ENCODE results near the gene AGRP. TPM values are rescaled to one million over a fixed set of nuclear protein-coding genes. Genes with fewer than 3 reads are reported as not detected.

The AGRP gene
- total RNA-seq, 2 donors from 2014 or later: not detected

GRCh38 chr16:67461600-67462278 is 21.6 kb downstream of the AGRP start:
- Mint-ChIP-seq H3K27me3 (no peaks in the 10 kb centered on the region), H3K27ac (no peak overlapping the region), H3K9me3 (no peaks in the 10 kb centered on the region), H3K4me1 (peaks cover 8% of the 10 kb centered on the region), H3K36me3 (ENCODE audit: low read depth) (no peaks in the 10 kb centered on the region), H3K4me3 (no peak overlapping the region)
- no peak for ATAC-seq (replicated peaks)

GRCh38 chr16:67460961-67461360 is 22.4 kb downstream of the AGRP start:
- ATAC-seq (replicated peaks): no peak
- H3K36me3 Mint-ChIP-seq (ENCODE audit: low read depth): no peaks in the 10 kb centered on the region
- H3K27ac Mint-ChIP-seq: no peak overlapping the region
- H3K4me3 Mint-ChIP-seq: no peak overlapping the region
- H3K27me3 Mint-ChIP-seq: no peaks in the 10 kb centered on the region
- H3K4me1 Mint-ChIP-seq: peaks cover 8% of the 10 kb centered on the region
- no peaks in the 10 kb centered on the region for H3K9me3 Mint-ChIP-seq

- Mint-ChIP-seq H3K9me3 (no peaks in the 10 kb centered on the region), H3K4me1 (peaks cover 8% of the 10 kb centered on the region), H3K4me3 (no peak overlapping the region), H3K27ac (no peak overlapping the region), H3K36me3 (ENCODE audit: low read depth) (no peaks in the 10 kb centered on the region), H3K27me3 (no peaks in the 10 kb centered on the region)
- no peak for ATAC-seq (replicated peaks)
Observed at GRCh38 chr16:67460168-67460567, 23.2 kb downstream of the AGRP start.

- Mint-ChIP-seq H3K27me3 (no peaks in the 10 kb centered on the region), H3K27ac (no peak overlapping the region), H3K36me3 (ENCODE audit: low read depth) (no peaks in the 10 kb centered on the region), H3K9me3 (no peaks in the 10 kb centered on the region), H3K4me3 (no peak overlapping the region), H3K4me1 (peaks cover 8% of the 10 kb centered on the region)
- ATAC-seq (replicated peaks): no peak
Observed at GRCh38 chr16:67459861-67460150, 23.5 kb downstream of the AGRP start.

- Mint-ChIP-seq H3K4me1 (peaks cover 8% of the 10 kb centered on the region), H3K27me3 (no peaks in the 10 kb centered on the region), H3K27ac (peak overlapping the region; percentile 24), H3K36me3 (ENCODE audit: low read depth) (no peaks in the 10 kb centered on the region), H3K9me3 (no peaks in the 10 kb centered on the region), H3K4me3 (no peak overlapping the region)
- ATAC-seq (replicated peaks): no peak
Observed at GRCh38 chr16:67459066-67459860, 24.1 kb downstream of the AGRP start.

DNA sequence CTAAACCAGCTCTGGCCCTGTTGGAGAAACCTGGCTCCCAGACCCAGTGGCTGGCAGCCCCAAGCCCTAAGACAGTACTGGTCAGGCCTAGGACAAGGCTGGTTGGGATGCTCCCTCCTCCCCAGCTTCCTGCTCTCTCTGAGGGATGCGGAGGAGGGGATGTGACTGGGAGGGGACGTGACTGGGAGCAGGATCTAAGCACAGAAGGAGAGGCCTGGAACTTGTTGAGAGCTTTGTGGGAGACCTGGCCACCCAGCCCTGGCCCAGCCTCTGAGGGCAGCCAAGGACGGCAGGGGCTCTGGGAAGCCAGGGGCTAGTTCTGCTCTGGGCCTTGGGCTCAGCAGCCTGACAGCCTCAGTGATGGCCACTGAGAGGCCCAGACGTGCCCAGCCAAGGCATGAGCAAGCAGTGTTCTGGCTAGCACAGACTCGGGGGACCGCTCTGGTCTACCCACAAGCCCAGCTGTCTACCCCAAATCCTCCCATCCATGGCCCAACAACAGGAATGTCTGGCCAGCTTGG is 25.2 kb downstream of the AGRP start:
- Mint-ChIP-seq H3K9me3 (no peaks in the 10 kb centered on the region), H3K4me3 (no peak overlapping the region), H3K4me1 (peaks cover 8% of the 10 kb centered on the region), H3K27me3 (no peaks in the 10 kb centered on the region), H3K36me3 (ENCODE audit: low read depth) (peaks cover 3% of the 10 kb centered on the region), H3K27ac (peak overlapping the region; percentile 24)
- no peak for ATAC-seq (replicated peaks)

GRCh38 chr16:67457611-67458010 is 25.7 kb downstream of the AGRP start:
- Mint-ChIP-seq H3K4me3 (no peak overlapping the region), H3K9me3 (no peaks in the 10 kb centered on the region), H3K36me3 (ENCODE audit: low read depth) (peaks cover 5% of the 10 kb centered on the region), H3K27me3 (no peaks in the 10 kb centered on the region), H3K27ac (peak overlapping the region; percentile 44), H3K4me1 (peaks cover 8% of the 10 kb centered on the region)
- ATAC-seq (replicated peaks): no peak

- H3K27me3 Mint-ChIP-seq: no peaks in the 10 kb centered on the region
- no peaks in the 10 kb centered on the region for H3K9me3 Mint-ChIP-seq
- H3K4me1 Mint-ChIP-seq: peaks cover 8% of the 10 kb centered on the region
- ATAC-seq (replicated peaks): no peak
- H3K27ac Mint-ChIP-seq: peak overlapping the region; percentile 44
- H3K4me3 Mint-ChIP-seq: no peak overlapping the region
- peaks cover 5% of the 10 kb centered on the region for H3K36me3 Mint-ChIP-seq (ENCODE audit: low read depth)
Observed at GRCh38 chr16:67456391-67457081, 26.8 kb downstream of the AGRP start.

DNA sequence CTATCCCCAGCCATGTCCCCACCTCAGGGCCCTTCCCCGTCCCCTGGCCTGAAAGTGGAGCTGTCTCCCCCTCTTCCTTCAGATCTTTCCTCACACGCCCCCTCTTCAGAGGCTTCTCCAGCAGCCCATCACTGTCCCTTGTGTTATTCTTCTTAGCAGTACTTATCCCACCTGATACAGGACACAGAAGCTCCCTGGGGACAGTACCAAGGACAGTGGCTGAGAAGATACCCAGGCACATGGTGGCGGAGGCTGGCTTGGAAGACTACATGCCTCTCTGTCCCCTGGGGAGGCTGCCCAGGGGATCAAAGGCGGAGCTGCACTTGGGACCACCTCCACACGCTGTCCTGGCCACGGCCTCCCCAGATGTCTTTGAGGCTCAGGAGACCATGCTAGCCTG is 28.5 kb downstream of the AGRP start:
- Mint-ChIP-seq H3K27ac (peak overlapping the region; percentile 68), H3K4me3 (no peak overlapping the region)

DNA sequence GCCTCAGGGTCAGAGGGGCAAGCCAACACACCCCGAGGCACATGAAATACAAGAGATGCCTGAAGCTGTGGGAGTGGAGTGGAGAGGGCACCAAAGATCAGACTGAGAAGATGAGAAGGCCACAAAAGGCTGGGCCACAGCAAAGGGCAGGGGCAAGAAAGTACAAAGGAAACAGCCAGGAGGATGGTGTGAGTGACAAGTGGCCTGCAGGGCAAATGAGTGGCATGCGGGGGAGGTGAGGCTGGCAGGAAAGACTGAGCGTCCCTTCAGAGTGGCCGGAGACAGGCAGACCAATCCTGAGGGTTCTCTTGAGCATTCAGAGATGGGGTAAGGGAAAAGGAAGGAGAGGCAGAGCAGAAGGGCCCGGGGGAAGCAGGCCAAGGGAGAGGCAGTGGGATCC is 29.2 kb downstream of the AGRP start:
- Mint-ChIP-seq H3K9me3 (no peaks in the 10 kb centered on the region), H3K27me3 (no peaks in the 10 kb centered on the region), H3K4me3 (no peak overlapping the region), H3K4me1 (peaks cover 5% of the 10 kb centered on the region), H3K27ac (peak overlapping the region; percentile 68), H3K36me3 (ENCODE audit: low read depth) (peaks cover 17% of the 10 kb centered on the region)
- ATAC-seq (replicated peaks): no peak

More for the DNA sequence above, 28.5 kb downstream of the AGRP start:
- Mint-ChIP-seq H3K27me3 (no peaks in the 10 kb centered on the region), H3K4me1 (peaks cover 5% of the 10 kb centered on the region), H3K36me3 (ENCODE audit: low read depth) (peaks cover 17% of the 10 kb centered on the region), H3K9me3 (no peaks in the 10 kb centered on the region)
- ATAC-seq (replicated peaks): no peak

DNA sequence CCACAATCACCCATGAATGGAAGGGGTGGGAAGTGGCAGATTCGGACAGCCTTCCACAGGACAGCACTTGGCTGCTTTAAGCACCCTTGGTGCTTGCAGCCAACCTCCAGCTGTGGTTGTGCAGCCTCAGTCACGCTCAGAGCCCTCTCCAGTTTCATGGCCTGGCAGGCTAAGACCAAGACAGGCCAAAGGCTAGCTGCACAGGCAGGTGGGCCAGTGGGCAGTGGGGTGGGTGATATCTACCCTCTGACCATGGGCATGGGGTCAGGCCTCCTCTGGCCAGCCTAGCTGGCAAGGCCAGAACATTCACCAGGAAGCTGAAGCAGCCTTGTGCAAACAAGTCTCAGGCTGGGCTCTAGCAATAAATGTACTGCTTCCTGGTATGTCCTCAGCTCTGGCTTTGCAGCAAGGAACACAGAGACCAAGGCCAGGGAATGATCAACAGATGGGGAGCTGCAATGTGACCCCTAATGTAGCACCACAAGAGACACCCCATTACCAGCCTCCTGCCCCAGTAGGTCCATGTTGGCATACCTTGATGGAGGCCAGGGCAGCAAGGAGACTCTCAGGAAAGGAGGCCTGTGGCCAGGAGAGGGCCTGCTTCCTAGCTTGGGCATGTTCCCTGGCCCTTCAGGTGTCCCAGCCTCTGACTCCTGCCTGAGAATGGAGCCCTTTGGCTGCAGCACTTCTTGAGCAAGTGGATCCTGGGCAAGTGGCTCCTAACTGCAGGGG is 31.5 kb downstream of the AGRP start:
- ATAC-seq (replicated peaks): no peak
- no peaks in the 10 kb centered on the region for H3K27me3 Mint-ChIP-seq
- H3K36me3 Mint-ChIP-seq (ENCODE audit: low read depth): peaks cover 17% of the 10 kb centered on the region
- H3K9me3 Mint-ChIP-seq: no peaks in the 10 kb centered on the region
- no peak overlapping the region for H3K27ac Mint-ChIP-seq
- H3K4me1 Mint-ChIP-seq: peaks cover 1% of the 10 kb centered on the region
- no peak overlapping the region for H3K4me3 Mint-ChIP-seq

DNA sequence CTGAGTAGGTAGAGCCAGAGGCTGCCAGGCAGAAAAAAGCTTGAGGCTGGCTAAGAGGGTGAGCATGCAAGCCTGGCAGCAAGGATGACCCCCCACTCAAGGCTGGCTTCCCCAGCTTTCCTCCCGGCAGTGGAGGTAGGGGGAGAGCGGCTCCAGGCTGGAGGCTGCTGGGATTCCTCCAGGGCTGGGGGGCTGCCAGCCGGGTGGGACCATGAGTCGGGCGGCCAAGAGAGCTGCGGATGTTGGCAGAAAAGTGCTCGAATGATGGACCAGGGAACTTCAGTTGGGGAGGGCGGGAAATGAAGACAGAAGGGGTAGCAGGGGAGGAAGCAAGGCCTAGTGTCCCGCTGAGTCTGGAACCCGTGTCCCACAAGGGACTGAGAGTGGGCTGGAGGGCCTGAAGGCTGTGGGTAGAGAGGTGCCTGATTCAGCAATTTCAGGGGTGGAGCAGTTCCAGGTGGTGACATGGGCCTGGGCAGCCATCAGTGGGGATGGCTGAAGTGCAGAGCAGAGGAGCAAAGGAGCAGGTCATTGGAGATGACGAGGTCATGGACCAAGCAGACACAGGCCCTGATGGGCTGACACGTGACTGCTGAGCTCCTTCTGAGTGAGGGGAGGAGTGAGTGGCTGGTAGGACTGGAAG is 32.2 kb downstream of the AGRP start:
- Mint-ChIP-seq H3K27me3 (no peaks in the 10 kb centered on the region), H3K36me3 (ENCODE audit: low read depth) (peaks cover 17% of the 10 kb centered on the region), H3K27ac (no peak overlapping the region), H3K4me1 (peaks cover 4% of the 10 kb centered on the region), H3K9me3 (no peaks in the 10 kb centered on the region), H3K4me3 (no peak overlapping the region)
- no peak for ATAC-seq (replicated peaks)

DNA sequence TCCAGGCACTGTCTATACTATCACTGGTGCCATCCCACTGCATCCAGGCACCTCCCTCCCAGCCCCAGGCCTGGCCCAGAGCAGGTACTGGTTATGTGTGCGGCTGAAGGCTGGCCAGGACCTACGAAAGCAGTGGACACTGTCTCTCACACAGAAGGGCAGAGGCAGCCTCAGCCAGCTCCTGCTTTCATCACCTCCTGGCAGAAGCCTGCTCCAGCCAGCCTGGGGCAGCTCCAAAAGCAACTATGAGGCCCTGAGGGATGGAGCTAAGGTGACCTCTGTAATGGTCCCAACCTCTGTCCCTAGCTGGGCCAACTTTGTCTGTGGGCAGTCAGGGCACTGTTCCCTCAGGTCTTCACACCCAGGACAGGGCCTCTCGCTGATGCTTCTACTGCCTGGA is 33.6 kb downstream of the AGRP start:
- Mint-ChIP-seq H3K36me3 (ENCODE audit: low read depth) (peaks cover 22% of the 10 kb centered on the region), H3K27me3 (no peaks in the 10 kb centered on the region), H3K9me3 (no peaks in the 10 kb centered on the region), H3K4me3 (no peak overlapping the region), H3K27ac (peak overlapping the region; percentile 58), H3K4me1 (peaks cover 4% of the 10 kb centered on the region)
- no peak for ATAC-seq (replicated peaks)

- no peaks in the 10 kb centered on the region for H3K9me3 Mint-ChIP-seq
- no peak for ATAC-seq (replicated peaks)
- H3K27ac Mint-ChIP-seq: peak overlapping the region; percentile 58
- H3K4me3 Mint-ChIP-seq: no peak overlapping the region
- H3K4me1 Mint-ChIP-seq: peaks cover 4% of the 10 kb centered on the region
- no peaks in the 10 kb centered on the region for H3K27me3 Mint-ChIP-seq
- peaks cover 23% of the 10 kb centered on the region for H3K36me3 Mint-ChIP-seq (ENCODE audit: low read depth)
Observed at GRCh38 chr16:67449336-67449735, 34.0 kb downstream of the AGRP start.
